ENCODE data around the gene ZNF664.

Gene ZNF664

DNA sequence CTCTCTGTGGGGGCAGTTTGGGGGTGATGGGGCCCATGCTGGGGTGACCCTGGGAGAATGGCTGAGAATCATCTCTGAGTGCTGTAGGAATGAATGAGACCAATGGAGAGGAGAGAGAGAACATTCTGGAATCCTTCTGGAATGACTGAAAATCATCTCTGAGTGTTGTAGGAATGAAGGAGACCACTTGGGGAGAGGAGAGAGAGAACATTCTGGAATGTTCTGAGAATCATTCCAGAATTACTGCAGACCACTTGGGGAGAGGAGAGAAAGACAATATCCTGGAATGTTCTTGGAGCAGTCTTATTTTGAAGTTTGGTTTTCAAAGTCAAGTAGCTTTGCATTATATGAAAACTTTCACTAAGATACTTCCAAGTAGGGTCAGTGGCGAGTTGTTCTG lies 64.3 kb downstream of the ZNF664 start:
- DNase-seq (ENCODE audit: low read depth, low spot score), result no peak
- H3K4me3 ChIP-seq (ENCODE audit: low read length), result no peak overlapping the region

- no peak overlapping the region for H3K4me3 ChIP-seq (ENCODE audit: low read length)
- no peak for DNase-seq (ENCODE audit: low read depth, low spot score)
Measured at GRCh38 chr12:124039276-124039675, 66.3 kb downstream of the ZNF664 start.

- H3K4me3 ChIP-seq (ENCODE audit: low read length), result no peak overlapping the region
- DNase-seq (ENCODE audit: low read depth, low spot score), result no peak
Measured at GRCh38 chr12:124040291-124040690, 67.3 kb downstream of the ZNF664 start.

DNA sequence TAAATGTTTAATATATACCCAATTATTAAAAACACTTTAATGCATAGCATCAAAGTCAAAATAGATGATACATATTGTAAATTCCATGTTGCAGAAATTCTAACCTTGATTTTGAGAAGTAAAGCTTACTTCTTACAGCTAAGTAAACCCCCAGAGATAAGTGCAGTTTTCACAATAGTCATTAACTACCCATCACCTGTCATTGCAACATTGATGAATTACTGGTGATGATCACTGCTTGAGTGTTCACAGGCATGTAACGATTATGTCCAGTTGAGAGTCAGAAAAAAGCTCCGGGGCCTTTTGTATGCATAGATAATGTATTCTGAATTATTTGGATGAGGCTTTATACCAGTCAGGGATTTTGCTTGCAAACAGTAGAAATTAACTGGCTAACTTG lies 67.7 kb downstream of the ZNF664 start:
- no peak for DNase-seq (ENCODE audit: low read depth, low spot score)
- no peak overlapping the region for H3K4me3 ChIP-seq (ENCODE audit: low read length)

- H3K4me3 ChIP-seq (ENCODE audit: low read length), result no peak overlapping the region
- no peak for DNase-seq (ENCODE audit: low read depth, low spot score)
Measured at GRCh38 chr12:124041907-124042306, 68.9 kb downstream of the ZNF664 start.

- peak; percentile 65 for DNase-seq (ENCODE audit: low read depth, low spot score)
- peak overlapping the region; percentile 10; the same call in 1 of the 2 replicates for H3K4me3 ChIP-seq (ENCODE audit: low read length)
Measured at GRCh38 chr12:124044021-124044420, 71.0 kb downstream of the ZNF664 start.

GRCh38 chr12:124044809-124045321 lies 71.8 kb downstream of the ZNF664 start:
- H3K4me3 ChIP-seq (ENCODE audit: low read length), result peak overlapping the region; percentile 43
- peak; percentile 94 for DNase-seq (ENCODE audit: low read depth, low spot score)

GRCh38 chr12:124045671-124046455 lies 72.8 kb downstream of the ZNF664 start:
- H3K4me3 ChIP-seq (ENCODE audit: low read length), result no peak overlapping the region
- DNase-seq (ENCODE audit: low read depth, low spot score), result no peak

- DNase-seq (ENCODE audit: low read depth, low spot score), result no peak
- no peak overlapping the region for H3K4me3 ChIP-seq (ENCODE audit: low read length)
Measured at GRCh38 chr12:124046456-124046740, 73.4 kb downstream of the ZNF664 start.

DNA sequence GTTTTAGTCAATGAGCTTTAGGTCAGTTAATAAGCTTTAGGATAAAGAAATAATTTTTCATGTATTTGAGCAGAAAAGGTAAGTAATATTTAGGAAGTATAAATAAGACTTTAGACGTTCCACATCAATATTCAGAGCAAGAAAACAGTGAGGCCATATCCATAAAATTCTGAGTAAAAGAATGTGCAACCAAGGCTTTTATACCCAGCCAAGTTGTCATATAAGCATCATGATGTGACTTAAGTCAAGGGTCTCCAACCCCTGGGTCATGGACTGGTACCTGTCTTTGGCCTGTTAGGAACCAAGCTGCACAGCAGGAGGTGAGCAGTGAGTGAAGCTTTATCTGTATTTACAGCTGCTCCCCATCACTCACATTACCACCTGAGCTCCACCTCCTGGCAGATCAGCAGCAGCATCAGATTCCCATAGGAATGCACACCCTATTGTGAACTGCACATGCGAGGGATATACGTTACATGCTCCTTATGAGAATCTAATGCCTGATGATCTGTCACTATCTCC lies 74.1 kb downstream of the ZNF664 start:
- DNase-seq (ENCODE audit: low read depth, low spot score), result no peak
- no peak overlapping the region for H3K4me3 ChIP-seq (ENCODE audit: low read length)

GRCh38 chr12:124049451-124050094 lies 76.6 kb downstream of the ZNF664 start:
- H3K4me3 ChIP-seq (ENCODE audit: low read length), result no peak overlapping the region
- DNase-seq (ENCODE audit: low read depth, low spot score), result no peak

DNA sequence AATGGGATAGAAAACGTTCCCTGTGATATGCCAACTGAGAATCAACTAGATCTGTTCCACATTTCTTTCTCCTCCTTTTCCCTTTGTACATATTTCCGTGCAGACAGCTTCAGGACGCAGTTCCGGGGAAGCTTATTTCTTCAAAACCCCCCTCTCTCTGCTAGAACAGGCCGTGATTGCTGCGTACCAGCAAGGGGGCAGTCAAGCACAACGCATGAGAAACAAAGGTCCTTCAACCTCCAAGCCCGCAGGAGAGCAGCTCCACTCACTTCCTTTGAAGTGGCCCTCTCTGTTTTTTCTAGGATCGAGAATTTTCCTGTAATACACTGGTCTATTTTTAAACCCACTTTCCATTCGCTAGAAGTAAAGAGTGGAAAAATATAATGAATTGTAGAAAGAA lies 80.8 kb downstream of the ZNF664 start:
- DNase-seq (ENCODE audit: low read depth, low spot score), result no peak
- H3K4me3 ChIP-seq (ENCODE audit: low read length), result no peak overlapping the region

DNA sequence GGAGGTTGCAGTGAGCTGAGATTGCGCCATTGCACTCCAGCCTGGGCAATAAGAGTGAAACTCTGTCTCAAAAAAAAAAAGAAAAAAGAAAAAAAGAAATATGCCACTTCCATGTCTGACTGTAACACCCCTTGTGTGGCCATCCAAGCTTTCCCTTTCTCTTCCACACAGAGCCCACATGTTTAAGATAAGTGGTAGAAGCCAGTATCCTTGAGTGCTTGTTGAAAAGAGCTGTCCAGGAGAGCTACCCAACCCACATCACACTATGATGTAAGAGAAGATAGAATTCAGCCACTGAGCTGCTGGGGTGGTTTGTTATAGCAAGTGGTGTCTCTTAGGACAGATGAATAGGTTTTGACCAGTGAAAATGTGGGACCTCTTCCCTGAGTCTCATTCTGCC lies 82.1 kb downstream of the ZNF664 start:
- DNase-seq (ENCODE audit: low read depth, low spot score), result no peak
- H3K4me3 ChIP-seq (ENCODE audit: low read length), result no peak overlapping the region

DNA sequence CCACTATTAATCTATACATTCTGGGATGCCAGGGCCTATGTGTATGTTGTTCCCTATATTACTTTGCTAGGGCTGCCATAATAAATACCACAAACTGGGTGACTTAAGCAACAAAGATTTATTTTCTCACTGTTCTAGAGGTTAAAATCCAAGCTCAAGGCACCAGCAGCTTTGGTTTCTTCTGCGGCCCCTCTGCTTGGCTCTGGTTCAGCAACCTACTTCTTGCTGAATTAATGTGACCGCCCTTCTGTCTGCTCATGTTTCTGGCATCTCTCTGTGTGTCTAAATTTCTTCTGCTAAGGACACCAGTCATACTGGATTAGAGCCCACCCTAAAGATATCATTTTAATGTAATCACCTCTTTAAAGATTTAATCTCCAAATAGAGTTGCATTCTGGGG lies 84.7 kb downstream of the ZNF664 start:
- no peak for DNase-seq (ENCODE audit: low read depth, low spot score)
- no peak overlapping the region for H3K4me3 ChIP-seq (ENCODE audit: low read length)

- DNase-seq (ENCODE audit: low read depth, low spot score), result no peak
- H3K4me3 ChIP-seq (ENCODE audit: low read length), result no peak overlapping the region
Measured at GRCh38 chr12:124059752-124060151, 86.7 kb downstream of the ZNF664 start.

Measured in Jurkat, Clone E6-1 (cell line).